SU-DHL-6 (cell line): ENCODE data around the gene NFKBIE.

ENCODE experiments used
- H2AFZ ChIP-seq: fragments of 200-600 bp; sonication (generic); 2 replicates; pipeline ENCODE4 v1.6.1; 2014; ENCODE audit warnings: low read depth, mild to moderate bottlenecking, moderate library complexity, mixed read lengths, antibody characterized with exemption, low read length; ENCODE audit not compliant: severe bottlenecking
- H3F3A ChIP-seq: fragments of 200-600 bp; shearing (Covaris generic); 2 replicates; pipeline ENCODE4 v1.6.0; 2016; ENCODE audit warnings: antibody characterized with exemption, mild to moderate bottlenecking; ENCODE audit not compliant: insufficient read depth
- H3K27ac ChIP-seq: fragments of 200-600 bp; sonication (generic); 2 replicates; pipeline ENCODE4 v1.5.1; 2016; ENCODE audit warnings: low read depth, mild to moderate bottlenecking, low read length, moderate library complexity, mixed read lengths
- H3K27me3 ChIP-seq: fragments of 200-600 bp; sonication (generic), shearing (Covaris generic); 2 replicates; pipeline ENCODE4 v1.6.0; 2014; ENCODE audit warnings: mild to moderate bottlenecking, low read length
- H3K36me3 ChIP-seq: fragments of 200-600 bp; sonication (generic); 2 replicates; pipeline ENCODE4 v1.6.1; 2014; ENCODE audit warnings: mild to moderate bottlenecking, low read length, mixed read lengths
- H3K4me2 ChIP-seq: fragments of 300-600, 200-600 bp; shearing (Covaris generic), sonication (generic); 2 replicates; pipeline ENCODE4 v1.6.0; 2014; ENCODE audit warnings: low read length, low read depth, mild to moderate bottlenecking; ENCODE audit not compliant: poor library complexity, severe bottlenecking
- H3K4me3 ChIP-seq: fragments of 200-600 bp; sonication (generic); 2 replicates; pipeline ENCODE4 v1.5.1; 2014; ENCODE audit warnings: antibody characterized with exemption, low read length, mild to moderate bottlenecking, mixed read lengths; ENCODE audit not compliant: insufficient read depth, poor library complexity, severe bottlenecking
- H3K79me2 ChIP-seq: fragments of 200-600 bp; sonication (generic); 2 replicates; pipeline ENCODE4 v1.6.1; 2014; ENCODE audit warnings: mild to moderate bottlenecking, low read length, moderate library complexity; ENCODE audit not compliant: insufficient read depth
- H3K9ac ChIP-seq: fragments of 200-600 bp; sonication (generic); 2 replicates; pipeline ENCODE4 v1.7.0; 2014; ENCODE audit warnings: mild to moderate bottlenecking, low read length
- H3K9me2 ChIP-seq: fragments of 200-600 bp; sonication (generic); replicated peaks from 2 replicates; pipeline ENCODE4 v1.6.1; 2014; ENCODE audit warnings: low read length; ENCODE audit not compliant: insufficient read depth
- H3K9me3 ChIP-seq: fragments of 200-600 bp; sonication (generic); 2 replicates; pipeline ENCODE4 v1.6.1; 2014; ENCODE audit warnings: low read length, mixed read lengths; ENCODE audit not compliant: insufficient read depth
- H4K20me1 ChIP-seq: fragments of 200-600 bp; sonication (generic); 2 replicates; pipeline ENCODE4 v1.6.1; 2014; ENCODE audit warnings: low read depth, mild to moderate bottlenecking, antibody characterized with exemption, low read length, moderate library complexity, mixed read lengths
- CTCF ChIP-seq: fragments of 200-600 bp; sonication (generic); IDR thresholded peaks from one replicate; pipeline ENCODE4 v1.5.1; 2017; ENCODE audit warnings: antibody characterized with exemption, mild to moderate bottlenecking, low read length, moderate library complexity; ENCODE audit not compliant: insufficient read depth, poor library complexity, severe bottlenecking
- EZH2phosphoT487 ChIP-seq: fragments of 200-600 bp; sonication (generic), shearing (Covaris generic); conservative IDR thresholded peaks from 2 replicates; pipeline ENCODE4 v1.6.1; 2018; ENCODE audit warnings: mild to moderate bottlenecking, antibody characterized with exemption, low read length, moderate library complexity, mixed read lengths

NFKBIE gene

DNA sequence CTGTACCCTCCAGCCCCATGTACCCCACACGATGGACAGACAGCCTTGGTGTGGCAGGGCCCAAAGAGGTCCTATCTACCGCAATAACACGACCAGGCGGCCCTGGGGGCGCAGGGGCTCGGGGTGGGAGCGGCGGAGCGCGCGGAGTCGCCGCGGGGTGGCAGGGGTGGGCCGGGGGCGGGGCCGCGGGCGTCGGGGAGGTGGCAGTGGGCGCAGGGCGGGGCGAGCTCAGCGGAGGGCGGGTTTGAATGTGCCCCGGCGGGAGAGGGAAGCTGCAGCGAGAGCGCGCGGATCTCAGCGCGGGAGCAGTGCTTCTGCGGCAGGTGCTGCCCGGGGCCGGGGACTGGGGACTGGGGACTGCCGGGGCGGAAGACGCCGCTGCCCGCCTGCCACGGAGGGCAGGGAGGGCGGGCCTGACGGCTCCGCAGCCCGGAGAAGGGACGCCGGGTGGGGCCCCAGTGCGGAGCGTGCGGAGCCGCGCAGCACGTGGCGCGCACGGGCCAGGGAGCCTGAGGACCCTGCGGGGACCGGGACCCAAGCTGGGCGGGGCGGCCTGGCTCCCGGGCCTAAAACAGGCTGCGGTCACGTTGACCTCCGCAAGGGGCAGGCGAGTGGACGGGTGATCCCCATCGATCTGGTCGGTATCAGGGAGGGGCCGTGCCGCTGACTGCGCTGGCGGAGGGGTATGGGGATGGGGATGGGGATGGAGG lies 41.9 kb downstream of the NFKBIE start, which contains the start of gene SLC29A1:
SLC29A1 (plus strand) TSS at position 277 of the 710 bp plus-strand sequence. CDS start 3,719 bp downstream, outside the sequence.
- TF ChIP-seq CTCF: peak; percentile 18
- TF ChIP-seq EZH2phosphoT487: no peak
- no peaks in the 10 kb centered on the region for H3K9me3 ChIP-seq

GRCh38 chr6:44222486-44223318 lies 42.6 kb downstream of the NFKBIE start:
- Histone ChIP-seq H3K27ac (no peak overlapping the region), H3K36me3 (no peaks in the 10 kb centered on the region), H3F3A (peaks cover 14% of the 10 kb centered on the region), H4K20me1 (no peaks in the 10 kb centered on the region), H3K9me2 (no peaks in the 10 kb centered on the region), H3K9ac (peak overlapping the region; percentile 83), H3K27me3 (no peaks in the 10 kb centered on the region), H3K4me2 (peak overlapping the region; percentile 66), H3K79me2 (peaks cover 40% of the 10 kb centered on the region), H3K9me3 (no peaks in the 10 kb centered on the region), H3K4me3 (peak overlapping the region; percentile 81), H2AFZ (peak overlapping the region; percentile 52)
- TF ChIP-seq EZH2phosphoT487 (no peak), CTCF (no peak)

More for the DNA sequence above, 41.9 kb downstream of the NFKBIE start, which contains the start of gene SLC29A1:
- peaks cover 11% of the 10 kb centered on the region for H3F3A ChIP-seq
- H2AFZ ChIP-seq: peak within 1 kb of the TSS; percentile 65
- H3K9ac ChIP-seq: peak within 1 kb of the TSS; percentile 83
- H3K4me3 ChIP-seq: peak within 1 kb of the TSS; percentile 81
- no peaks in the 10 kb centered on the region for H4K20me1 ChIP-seq
- H3K79me2 ChIP-seq: peaks cover 40% of the 10 kb centered on the region
- peak within 1 kb of the TSS; percentile 65 for H3K27ac ChIP-seq
- no peaks in the 10 kb centered on the region for H3K9me2 ChIP-seq
- H3K27me3 ChIP-seq: no peaks in the 10 kb centered on the region
- H3K36me3 ChIP-seq: no peaks in the 10 kb centered on the region
- H3K4me2 ChIP-seq: peak within 1 kb of the TSS; percentile 66

- Histone ChIP-seq H3K9ac (no peak overlapping the region; the same call in 1 of the 2 replicates), H3K27me3 (no peaks in the 10 kb centered on the region), H2AFZ (no peak overlapping the region), H3K4me3 (no peak overlapping the region), H3F3A (peaks cover 14% of the 10 kb centered on the region), H3K4me2 (no peak overlapping the region), H3K9me2 (no peaks in the 10 kb centered on the region), H3K27ac (no peak overlapping the region), H3K79me2 (peaks cover 34% of the 10 kb centered on the region), H3K36me3 (no peaks in the 10 kb centered on the region), H4K20me1 (no peaks in the 10 kb centered on the region), H3K9me3 (no peaks in the 10 kb centered on the region)
- TF ChIP-seq EZH2phosphoT487: no peak
- TF ChIP-seq CTCF: no peak
Observed at GRCh38 chr6:44221961-44222335, 43.4 kb downstream of the NFKBIE start.
